ENCODE data around the gene SSX2B.
"Not testable (repeated sequence)": the region's sequence is repeated elsewhere in the genome, so short reads cannot be mapped to it uniquely, and the experiment has no call there.

SSX2B gene

GRCh38 chrX:52750952-52751351, at the start of gene SSX2B:
SSX2B (plus strand) TSS chrX:52751252; CDS start chrX:52752681, 1,429 bp downstream.
- not testable (repeated sequence) for DNase-seq

GRCh38 chrX:52707078-52707477, 44.0 kb upstream of the SSX2B start, which contains the start of gene SSX2:
SSX2 (minus strand) TSS chrX:52707178; CDS start chrX:52705749, 1,429 bp downstream.
- not testable (repeated sequence) for DNase-seq

DNA sequence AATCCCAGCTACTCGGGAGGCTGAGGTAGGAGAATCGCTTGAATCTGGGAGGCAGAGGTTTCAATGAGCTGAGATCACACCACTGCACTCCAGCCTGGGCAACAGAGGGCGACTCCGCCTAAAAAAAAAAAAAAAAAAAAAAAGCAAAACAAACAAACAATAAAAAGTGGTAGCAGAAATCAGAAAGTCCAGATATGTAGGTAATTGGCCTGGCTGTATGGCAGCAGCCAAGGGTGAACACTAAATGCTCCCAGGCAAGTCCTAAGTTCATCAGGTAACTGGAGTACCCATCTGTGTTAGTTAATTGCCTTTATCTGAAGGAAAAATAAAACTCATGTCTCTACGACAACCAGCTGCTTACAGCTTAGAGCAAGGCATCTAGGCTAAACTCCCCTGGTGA, 14.9 kb downstream of the SSX2B start:
- not testable (repeated sequence) for DNase-seq

DNA sequence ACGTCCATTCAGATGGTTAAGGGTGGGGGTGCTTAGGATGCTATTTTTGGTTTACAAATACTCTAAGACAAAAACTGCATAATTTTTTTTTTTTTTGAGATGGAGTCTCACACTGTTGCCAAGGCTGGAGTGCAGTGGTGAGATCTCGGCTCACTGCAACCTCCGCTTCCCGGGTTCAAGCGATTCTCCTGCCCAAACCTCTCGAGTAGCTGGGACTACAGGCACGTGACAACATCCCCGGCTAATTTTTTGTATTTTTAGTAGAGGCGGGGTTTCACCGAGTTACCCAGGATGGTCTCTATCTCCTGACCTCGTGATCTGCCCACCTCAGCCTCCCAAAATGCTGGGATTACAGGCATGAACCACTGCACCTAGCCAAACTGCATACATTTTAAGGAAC, 22.5 kb downstream of the SSX2B start:
- not testable (repeated sequence) for DNase-seq

DNA sequence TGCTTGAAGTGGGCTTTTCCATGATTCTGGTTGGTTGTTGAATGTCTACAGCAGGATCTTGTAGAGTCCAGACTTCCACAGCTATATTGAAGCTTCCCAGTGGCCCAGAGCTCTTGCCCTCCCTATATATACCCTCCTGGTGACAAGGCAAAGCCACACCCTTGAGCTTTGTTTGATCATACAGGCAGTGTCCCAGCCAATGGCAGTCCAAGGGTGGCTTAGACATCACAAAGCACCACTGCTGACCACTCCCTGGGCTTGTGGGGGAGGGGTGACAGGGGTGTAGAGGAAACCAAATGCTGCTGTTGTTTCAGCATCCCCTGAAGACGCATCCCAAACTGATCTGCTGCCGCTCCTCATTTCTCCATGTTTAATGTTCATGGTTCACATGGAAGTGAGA, 46.3 kb downstream of the SSX2B start, which contains the start of gene SPANXN5:
Gene SPANXN5 (minus strand): TSS at position 101 of the 400 bp plus-strand sequence. CDS start 79 bp downstream, at position 22.
- not testable (repeated sequence) for DNase-seq

- DNase-seq = not testable (repeated sequence)
These were observed 53.8 kb downstream of the SSX2B start for GRCh38 chrX:52804876-52805275.

All from NCI-H1092 treated with DMSO at 0.1 percent for 48 hours (cell line).